Measurements from ENCODE around the gene MACROD2. TPM values are rescaled to one million over a fixed set of nuclear protein-coding genes. Genes with fewer than 3 reads are reported as not detected.

MACROD2 gene
- total and polyA plus RNA-seq, 9 donors = 3.7 to 25.5 (median 7.8) TPM

- intact Hi-C loops (cut with DNase I) = no loop called here
- no peaks in the 10 kb centered on the region for H3K9me3 ChIP-seq
- H3K4me1 ChIP-seq (ENCODE audit: insufficient read depth) = no peaks in the 10 kb centered on the region
- 29 to 57% (median 51%) methylated on average over 3 of the region's 3 CpGs for WGBS, 3 donors
- no peaks in the 10 kb centered on the region for H3K36me3 ChIP-seq
- no peaks in the 10 kb centered on the region for H3K27me3 ChIP-seq
- H3K27ac ChIP-seq = no peak overlapping the region
- no peak overlapping the region for H3K4me3 ChIP-seq
- DNase-seq = no peak
- TF ChIP-seq EP300 (IDR thresholded peaks at IDR 0.05) = no peak
These were observed 932.8 kb downstream of the MACROD2 start for GRCh38 chr20:14928083-14928482.

GRCh38 chr20:14929388-14929787 is 934.1 kb downstream of the MACROD2 start:
- H3K27ac ChIP-seq = no peak overlapping the region
- no peaks in the 10 kb centered on the region for H3K4me1 ChIP-seq (ENCODE audit: insufficient read depth)
- H3K9me3 ChIP-seq = no peaks in the 10 kb centered on the region
- no peaks in the 10 kb centered on the region for H3K36me3 ChIP-seq
- no peaks in the 10 kb centered on the region for H3K27me3 ChIP-seq
- no peak for DNase-seq
- no peak overlapping the region for H3K4me3 ChIP-seq
- intact Hi-C loops (cut with DNase I) = no loop called here
- TF ChIP-seq POLR2A (IDR thresholded peaks at IDR 0.05) = no peak
- TF ChIP-seq CTCF (IDR thresholded peaks at IDR 0.05) = no peak
- TF ChIP-seq EP300 (IDR thresholded peaks at IDR 0.05) = no peak
- 96 to 99% (median 97%) methylated on average over 8 of the region's 8 CpGs for WGBS, 3 donors

- H3K9me3 ChIP-seq = no peaks in the 10 kb centered on the region
These were observed 936.7 kb downstream of the MACROD2 start for GRCh38 chr20:14932040-14932439.

GRCh38 chr20:14935285-14935684 is 940.0 kb downstream of the MACROD2 start:
- Histone ChIP-seq H3K4me3 (no peak overlapping the region), H3K27ac (no peak overlapping the region), H3K9me3 (no peaks in the 10 kb centered on the region), H3K36me3 (no peaks in the 10 kb centered on the region), H3K4me1 (ENCODE audit: insufficient read depth) (no peaks in the 10 kb centered on the region), H3K27me3 (no peaks in the 10 kb centered on the region)
- no peak for DNase-seq
- 17 to 38% (median 20%) methylated on average over 1 of the region's 1 CpG for WGBS, 3 donors
- intact Hi-C loops (cut with DNase I) = no loop called here
- no peak for TF ChIP-seq POLR2A (IDR thresholded peaks at IDR 0.05)
- no peak for TF ChIP-seq EP300 (IDR thresholded peaks at IDR 0.05)
- TF ChIP-seq CTCF (IDR thresholded peaks at IDR 0.05) = no peak

More at GRCh38 chr20:14932040-14932439, 936.7 kb downstream of the MACROD2 start:
- no peak for DNase-seq
- no peak for TF ChIP-seq POLR2A (IDR thresholded peaks at IDR 0.05)
- no peak for TF ChIP-seq CTCF (IDR thresholded peaks at IDR 0.05)
- no peak for TF ChIP-seq EP300 (IDR thresholded peaks at IDR 0.05)
- WGBS, 3 donors = 92 to 97% (median 94%) methylated on average over 4 of the region's 4 CpGs
- no peaks in the 10 kb centered on the region for H3K4me1 ChIP-seq (ENCODE audit: insufficient read depth)
- no peaks in the 10 kb centered on the region for H3K36me3 ChIP-seq
- no peak overlapping the region for H3K27ac ChIP-seq
- intact Hi-C loops (cut with DNase I) = no loop called here
- no peak overlapping the region for H3K4me3 ChIP-seq
- no peaks in the 10 kb centered on the region for H3K27me3 ChIP-seq

- no peaks in the 10 kb centered on the region for H3K36me3 ChIP-seq
- no peaks in the 10 kb centered on the region for H3K9me3 ChIP-seq
- H3K27ac ChIP-seq = no peak overlapping the region
- TF ChIP-seq EP300 (IDR thresholded peaks at IDR 0.05) (no peak), CTCF (IDR thresholded peaks at IDR 0.05) (no peak), POLR2A (IDR thresholded peaks at IDR 0.05) (no peak)
- H3K4me3 ChIP-seq = no peak overlapping the region
- H3K4me1 ChIP-seq (ENCODE audit: insufficient read depth) = no peaks in the 10 kb centered on the region
- H3K27me3 ChIP-seq = no peaks in the 10 kb centered on the region
- DNase-seq = no peak
- WGBS, 3 donors = 91 to 97% (median 92%) methylated on average over 3 of the region's 3 CpGs
- intact Hi-C loops (cut with DNase I) = no loop called here
These were observed 941.7 kb downstream of the MACROD2 start for GRCh38 chr20:14937021-14937420.

Measured in ovary (tissue), 9 donors.